Skeletal muscle tissue (tissue), 4 donors: Measurements from ENCODE around the gene TCN1. TPM values are rescaled to one million over a fixed set of nuclear protein-coding genes. Genes with fewer than 3 reads are reported as not detected.
A peak's percentile ranks its signal among the peaks of the same experiment; 100 is the strongest.
"Not testable (repeated sequence)": the region's sequence is repeated elsewhere in the genome, so short reads cannot be mapped to it uniquely, and the experiment has no call there.

Source experiments
- H3K27ac ChIP-seq: one replicate; pipeline ENCODE4 v1.7.0; 2013; ENCODE audit warnings: mild to moderate bottlenecking, low read depth, low read length, inconsistent platforms
- H3K27me3 ChIP-seq, 3 donors: one replicate each; pipeline ENCODE4 v1.7.0; 2013; ENCODE audit warnings: low read length in 3 of 3; ENCODE audit not compliant: control insufficient read depth in 3 of 3, insufficient read depth in 3 of 3
- H3K36me3 ChIP-seq, 3 donors: one replicate each; pipeline ENCODE4 v1.7.0; 2013; ENCODE audit warnings: low read length in 3 of 3; ENCODE audit not compliant: control insufficient read depth in 3 of 3, insufficient read depth in 3 of 3
- H3K4me1 ChIP-seq, 3 donors: one replicate each; pipeline ENCODE4 v1.7.0; 2013; ENCODE audit warnings: low read length in 3 of 3, mild to moderate bottlenecking in 3 of 3; ENCODE audit not compliant: control insufficient read depth in 3 of 3, insufficient read depth in 3 of 3
- H3K4me3 ChIP-seq, 3 donors: one replicate each; pipeline ENCODE4 v1.7.0; 2013; ENCODE audit warnings: low read length in 3 of 3
- H3K9ac ChIP-seq, 3 donors: one replicate each; pipeline ENCODE4 v1.7.0; 2013; ENCODE audit warnings: low read length in 3 of 3, mild to moderate bottlenecking in 3 of 3, moderate library complexity in 2 of 3, low read depth in 1 of 3
- H3K9me3 ChIP-seq, 3 donors: one replicate each; pipeline ENCODE4 v1.7.0; 2013; ENCODE audit warnings: low read length in 3 of 3; ENCODE audit not compliant: control insufficient read depth in 3 of 3
- total RNA-seq: library from RNA; depleted of rRNA; stranded (reverse); fragments of >200 nt; gene quantifications from one replicate; pipeline ENCODE4 v1.2.3, GENCODE V29; 2014
- donor health status: Osteomylitis.

The TCN1 gene
- total RNA-seq, 1 donor from 2014 or later, result 1.6 TPM

GRCh38 chr11:59845399-59845798 is 20.9 kb downstream of the TCN1 start, which contains the start of gene CBLIF:
Gene CBLIF, minus strand, starts transcription at chr11:59845499. Its CDS starts 46 bp downstream, at chr11:59845453.
- Histone ChIP-seq H3K27me3 (no peaks in the 10 kb centered on the region), H3K27ac (no peak within 1 kb of the TSS), H3K4me1 (no peaks in the 10 kb centered on the region), H3K9ac (no peak within 1 kb of the TSS), H3K9me3 (no peaks in the 10 kb centered on the region), H3K36me3 (no peaks in the 10 kb centered on the region), H3K4me3 (no peak within 1 kb of the TSS)

- H3K9ac ChIP-seq, result no peak overlapping the region
- no peak overlapping the region for H3K4me3 ChIP-seq
- no peaks in the 10 kb centered on the region for H3K36me3 ChIP-seq
- no peaks in the 10 kb centered on the region for H3K4me1 ChIP-seq
- no peaks in the 10 kb centered on the region for H3K9me3 ChIP-seq
- H3K27me3 ChIP-seq, result no peaks in the 10 kb centered on the region
- no peak overlapping the region for H3K27ac ChIP-seq
These were observed 24.0 kb downstream of the TCN1 start for GRCh38 chr11:59842316-59842715.

- no peak overlapping the region for H3K27ac ChIP-seq
- H3K4me3 ChIP-seq, result no peak overlapping the region
- H3K9ac ChIP-seq, result no peak overlapping the region
- no peaks in the 10 kb centered on the region for H3K36me3 ChIP-seq
- no peaks in the 10 kb centered on the region for H3K4me1 ChIP-seq
- H3K27me3 ChIP-seq, result no peaks in the 10 kb centered on the region
- H3K9me3 ChIP-seq, result no peaks in the 10 kb centered on the region
These were observed 24.8 kb downstream of the TCN1 start for GRCh38 chr11:59841514-59841913.

- Histone ChIP-seq H3K27ac (no peak overlapping the region), H3K9ac (no peak overlapping the region), H3K4me1 (no peaks in the 10 kb centered on the region), H3K9me3 (no peaks in the 10 kb centered on the region), H3K36me3 (no peaks in the 10 kb centered on the region), H3K27me3 (no peaks in the 10 kb centered on the region), H3K4me3 (no peak overlapping the region)
These were observed 26.7 kb downstream of the TCN1 start for GRCh38 chr11:59839615-59840014.

DNA sequence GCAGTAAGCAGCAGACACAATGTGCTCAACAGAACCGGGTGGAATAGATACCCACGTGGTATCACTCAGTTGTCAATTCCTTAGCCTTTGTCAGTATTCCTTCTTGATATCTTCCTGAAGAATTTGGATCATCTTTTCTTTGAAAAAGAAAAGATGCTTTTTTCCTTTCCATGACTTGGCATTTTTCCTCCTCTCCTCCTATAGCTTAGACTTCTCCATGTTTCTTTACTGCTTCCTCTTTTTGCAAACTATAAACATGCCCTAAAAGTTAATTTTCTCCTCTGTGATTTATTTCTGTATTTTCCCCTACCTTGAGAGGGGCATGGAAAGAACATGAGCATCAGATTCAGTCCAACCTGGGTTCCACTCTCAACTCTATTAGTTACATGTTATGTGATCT is 32.7 kb downstream of the TCN1 start:
- Histone ChIP-seq H3K9me3 (no peaks in the 10 kb centered on the region), H3K4me3 (no peak overlapping the region), H3K9ac (no peak overlapping the region), H3K27ac (no peak overlapping the region), H3K36me3 (no peaks in the 10 kb centered on the region), H3K27me3 (no peaks in the 10 kb centered on the region), H3K4me1 (no peaks in the 10 kb centered on the region)

DNA sequence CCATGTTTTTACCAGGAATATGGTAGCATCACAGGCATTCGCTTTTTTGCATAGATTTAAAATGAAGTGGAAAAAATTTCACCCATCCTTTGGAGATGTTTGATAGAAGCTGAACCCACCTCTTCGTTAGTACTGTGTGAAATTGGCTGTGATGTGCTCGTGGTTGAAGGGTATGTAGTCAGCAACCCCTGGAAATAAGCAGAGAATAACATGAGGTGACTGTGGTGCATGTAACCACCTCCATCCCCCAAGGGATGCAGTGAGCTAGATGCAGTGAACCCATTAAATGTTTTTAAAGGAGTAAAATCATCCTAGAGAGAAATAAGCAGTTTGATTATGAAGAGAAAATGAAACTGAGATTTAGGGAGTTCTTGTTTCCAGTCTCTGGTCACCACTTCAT is 36.9 kb downstream of the TCN1 start:
- no peaks in the 10 kb centered on the region for H3K36me3 ChIP-seq
- H3K9me3 ChIP-seq, result no peaks in the 10 kb centered on the region
- no peak overlapping the region for H3K4me3 ChIP-seq
- no peaks in the 10 kb centered on the region for H3K4me1 ChIP-seq
- H3K27me3 ChIP-seq, result no peaks in the 10 kb centered on the region
- H3K9ac ChIP-seq, result no peak overlapping the region
- no peak overlapping the region for H3K27ac ChIP-seq

GRCh38 chr11:59822989-59823566 is 43.2 kb downstream of the TCN1 start:
- Histone ChIP-seq H3K9me3 (no peaks in the 10 kb centered on the region), H3K27ac (no peak overlapping the region), H3K9ac (peak overlapping the region in 1 of 3 donors; percentile 19), H3K27me3 (no peaks in the 10 kb centered on the region), H3K4me1 (no peaks in the 10 kb centered on the region), H3K4me3 (no peak overlapping the region), H3K36me3 (no peaks in the 10 kb centered on the region)

GRCh38 chr11:59818572-59818971 is 47.7 kb downstream of the TCN1 start:
- Histone ChIP-seq H3K4me3 (no peak overlapping the region), H3K9ac (no peak overlapping the region), H3K9me3 (no peaks in the 10 kb centered on the region), H3K27ac (no peak overlapping the region), H3K36me3 (no peaks in the 10 kb centered on the region), H3K27me3 (no peaks in the 10 kb centered on the region), H3K4me1 (no peaks in the 10 kb centered on the region)

GRCh38 chr11:59816434-59816833 is 49.9 kb downstream of the TCN1 start:
- H3K9me3 ChIP-seq, H3K4me1 ChIP-seq, H3K36me3 ChIP-seq, H3K9ac ChIP-seq, H3K27me3 ChIP-seq, H3K27ac ChIP-seq, H3K4me3 ChIP-seq: not testable (repeated sequence)

GRCh38 chr11:59815754-59816153 is 50.5 kb downstream of the TCN1 start:
- no peaks in the 10 kb centered on the region for H3K27me3 ChIP-seq
- no peaks in the 10 kb centered on the region for H3K36me3 ChIP-seq
- H3K4me1 ChIP-seq, result peaks cover 0 to 4% (median 0%) of the 10 kb centered on the region in 3 donors
- no peak overlapping the region for H3K4me3 ChIP-seq
- H3K27ac ChIP-seq, result no peak overlapping the region
- no peaks in the 10 kb centered on the region for H3K9me3 ChIP-seq
- no peak overlapping the region for H3K9ac ChIP-seq
